ENCODE data around the gene ACTL9.
"Not testable (repeated sequence)": the region's sequence is repeated elsewhere in the genome, so short reads cannot be mapped to it uniquely, and the experiment has no call there.

Gene ACTL9

GRCh38 chr19:8698433-8699063 is at the start of gene ACTL9:
Gene ACTL9 (minus strand): TSS chr19:8698795. CDS start chr19:8698701, 94 bp downstream.
- Histone ChIP-seq H3K79me2 (ENCODE audit: control insufficient read depth, insufficient read depth, low read length, unreplicated experiment) (no peaks in the 10 kb centered on the region), H3K36me3 (ENCODE audit: insufficient read depth, low read length) (no peaks in the 10 kb centered on the region), H3K27ac (ENCODE audit: low read depth, low read length) (no peak within 1 kb of the TSS), H3K4me1 (ENCODE audit: control insufficient read depth, insufficient read depth, low read length, unreplicated experiment) (no peaks in the 10 kb centered on the region), H2AFZ (ENCODE audit: low read length, unreplicated experiment) (no peak within 1 kb of the TSS), H3K27me3 (ENCODE audit: insufficient read depth, low read length) (no peaks in the 10 kb centered on the region; the same call in none of the 2 replicates), H3K4me3 (ENCODE audit: low read depth, low read length) (no peak within 1 kb of the TSS)

- H3K36me3 ChIP-seq (ENCODE audit: insufficient read depth, low read length); H3K4me1 ChIP-seq (ENCODE audit: control insufficient read depth, insufficient read depth, low read length, unreplicated experiment); H3K79me2 ChIP-seq (ENCODE audit: control insufficient read depth, insufficient read depth, low read length, unreplicated experiment); H3K27me3 ChIP-seq (ENCODE audit: insufficient read depth, low read length); H2AFZ ChIP-seq (ENCODE audit: low read length, unreplicated experiment); H3K27ac ChIP-seq (ENCODE audit: low read depth, low read length); H3K4me3 ChIP-seq (ENCODE audit: low read depth, low read length): not testable (repeated sequence)
Measured at GRCh38 chr19:8739291-8740065, 40.9 kb upstream of the ACTL9 start.

- Histone ChIP-seq H2AFZ (ENCODE audit: low read length, unreplicated experiment) (no peak overlapping the region), H3K4me3 (ENCODE audit: low read depth, low read length) (no peak overlapping the region), H3K36me3 (ENCODE audit: insufficient read depth, low read length) (no peaks in the 10 kb centered on the region), H3K27me3 (ENCODE audit: insufficient read depth, low read length) (no peaks in the 10 kb centered on the region), H3K4me1 (ENCODE audit: control insufficient read depth, insufficient read depth, low read length, unreplicated experiment) (no peaks in the 10 kb centered on the region), H3K27ac (ENCODE audit: low read depth, low read length) (no peak overlapping the region), H3K79me2 (ENCODE audit: control insufficient read depth, insufficient read depth, low read length, unreplicated experiment) (no peaks in the 10 kb centered on the region)
Measured at GRCh38 chr19:8738377-8738776, 39.8 kb upstream of the ACTL9 start.

GRCh38 chr19:8731428-8732169 is 33.0 kb upstream of the ACTL9 start:
- Histone ChIP-seq H3K4me3 (ENCODE audit: low read depth, low read length) (no peak overlapping the region), H3K79me2 (ENCODE audit: control insufficient read depth, insufficient read depth, low read length, unreplicated experiment) (no peaks in the 10 kb centered on the region), H3K27me3 (ENCODE audit: insufficient read depth, low read length) (no peaks in the 10 kb centered on the region), H3K27ac (ENCODE audit: low read depth, low read length) (no peak overlapping the region), H3K36me3 (ENCODE audit: insufficient read depth, low read length) (no peaks in the 10 kb centered on the region), H3K4me1 (ENCODE audit: control insufficient read depth, insufficient read depth, low read length, unreplicated experiment) (no peaks in the 10 kb centered on the region), H2AFZ (ENCODE audit: low read length, unreplicated experiment) (no peak overlapping the region)

GRCh38 chr19:8724276-8724675 is 25.7 kb upstream of the ACTL9 start:
- H3K4me3 ChIP-seq (ENCODE audit: low read depth, low read length) = no peak overlapping the region
- H2AFZ ChIP-seq (ENCODE audit: low read length, unreplicated experiment) = no peak overlapping the region
- H3K27me3 ChIP-seq (ENCODE audit: insufficient read depth, low read length) = no peaks in the 10 kb centered on the region
- no peaks in the 10 kb centered on the region for H3K4me1 ChIP-seq (ENCODE audit: control insufficient read depth, insufficient read depth, low read length, unreplicated experiment)
- no peaks in the 10 kb centered on the region for H3K36me3 ChIP-seq (ENCODE audit: insufficient read depth, low read length)
- no peaks in the 10 kb centered on the region for H3K79me2 ChIP-seq (ENCODE audit: control insufficient read depth, insufficient read depth, low read length, unreplicated experiment)
- no peak overlapping the region for H3K27ac ChIP-seq (ENCODE audit: low read depth, low read length)

GRCh38 chr19:8722032-8722431 is 23.4 kb upstream of the ACTL9 start:
- Histone ChIP-seq H3K4me1 (ENCODE audit: control insufficient read depth, insufficient read depth, low read length, unreplicated experiment) (no peaks in the 10 kb centered on the region), H2AFZ (ENCODE audit: low read length, unreplicated experiment) (no peak overlapping the region), H3K27me3 (ENCODE audit: insufficient read depth, low read length) (no peaks in the 10 kb centered on the region), H3K4me3 (ENCODE audit: low read depth, low read length) (no peak overlapping the region), H3K79me2 (ENCODE audit: control insufficient read depth, insufficient read depth, low read length, unreplicated experiment) (no peaks in the 10 kb centered on the region), H3K27ac (ENCODE audit: low read depth, low read length) (no peak overlapping the region), H3K36me3 (ENCODE audit: insufficient read depth, low read length) (no peaks in the 10 kb centered on the region)

- Histone ChIP-seq H3K27ac (ENCODE audit: low read depth, low read length) (no peak within 1 kb of the TSS), H3K4me3 (ENCODE audit: low read depth, low read length) (no peak within 1 kb of the TSS), H3K4me1 (ENCODE audit: control insufficient read depth, insufficient read depth, low read length, unreplicated experiment) (no peaks in the 10 kb centered on the region), H3K79me2 (ENCODE audit: control insufficient read depth, insufficient read depth, low read length, unreplicated experiment) (no peaks in the 10 kb centered on the region), H3K36me3 (ENCODE audit: insufficient read depth, low read length) (no peaks in the 10 kb centered on the region), H3K27me3 (ENCODE audit: insufficient read depth, low read length) (no peaks in the 10 kb centered on the region), H2AFZ (ENCODE audit: low read length, unreplicated experiment) (no peak within 1 kb of the TSS)
Measured at GRCh38 chr19:8721334-8721733, 22.7 kb upstream of the ACTL9 start, which contains the start of gene OR2Z1. Gene OR2Z1 (plus strand): TSS chr19:8721634. CDS start chr19:8731029, 9,395 bp downstream.

GRCh38 chr19:8710337-8710736 is 11.7 kb upstream of the ACTL9 start:
- H3K79me2 ChIP-seq (ENCODE audit: control insufficient read depth, insufficient read depth, low read length, unreplicated experiment); H2AFZ ChIP-seq (ENCODE audit: low read length, unreplicated experiment); H3K4me1 ChIP-seq (ENCODE audit: control insufficient read depth, insufficient read depth, low read length, unreplicated experiment); H3K27me3 ChIP-seq (ENCODE audit: insufficient read depth, low read length); H3K36me3 ChIP-seq (ENCODE audit: insufficient read depth, low read length); H3K4me3 ChIP-seq (ENCODE audit: low read depth, low read length); H3K27ac ChIP-seq (ENCODE audit: low read depth, low read length): not testable (repeated sequence)

- Histone ChIP-seq H3K79me2 (ENCODE audit: control insufficient read depth, insufficient read depth, low read length, unreplicated experiment) (no peaks in the 10 kb centered on the region), H3K4me1 (ENCODE audit: control insufficient read depth, insufficient read depth, low read length, unreplicated experiment) (no peaks in the 10 kb centered on the region)
Measured at GRCh38 chr19:8705742-8706141, 7.1 kb upstream of the ACTL9 start.

GRCh38 chr19:8705304-8705703 is 6.7 kb upstream of the ACTL9 start:
- not testable (repeated sequence) for H3K36me3 ChIP-seq (ENCODE audit: insufficient read depth, low read length); H3K27ac ChIP-seq (ENCODE audit: low read depth, low read length); H3K27me3 ChIP-seq (ENCODE audit: insufficient read depth, low read length); H2AFZ ChIP-seq (ENCODE audit: low read length, unreplicated experiment); H3K4me3 ChIP-seq (ENCODE audit: low read depth, low read length); H3K79me2 ChIP-seq (ENCODE audit: control insufficient read depth, insufficient read depth, low read length, unreplicated experiment); H3K4me1 ChIP-seq (ENCODE audit: control insufficient read depth, insufficient read depth, low read length, unreplicated experiment)

More at GRCh38 chr19:8705742-8706141, 7.1 kb upstream of the ACTL9 start:
- Histone ChIP-seq H3K4me3 (ENCODE audit: low read depth, low read length) (no peak overlapping the region), H3K27me3 (ENCODE audit: insufficient read depth, low read length) (no peaks in the 10 kb centered on the region; the same call in 1 of the 2 replicates), H3K27ac (ENCODE audit: low read depth, low read length) (no peak overlapping the region), H2AFZ (ENCODE audit: low read length, unreplicated experiment) (no peak overlapping the region), H3K36me3 (ENCODE audit: insufficient read depth, low read length) (no peaks in the 10 kb centered on the region)
